Stimulated activated effector memory CD8-positive, alpha-beta T cell treated with anti-CD3 and anti-CD28 coated beads, Interleukin-12 subunit alpha, Interleukin-12 subunit beta, amount 100 ng/mL, for 72 hours (primary cell): ENCODE data around the gene GRID1.

Experiments used
- ATAC-seq: fragments of 150-1000 bp; cut with Tn5 transposase; 2 replicates; pipeline ENCODE4 v1.10.0; 2021
- DNase-seq, 2 donors: peaks; one replicate each; pipeline ENCODE4 v3.0.0; 2021 to 2022; ENCODE audit warnings: low spot score in 2 of 2
- H3K27ac Mint-ChIP-seq: one replicate; pipeline ENCODE4 v1.8.0; 2022; ENCODE audit warnings: mild to moderate bottlenecking, mixed read lengths
- H3K36me3 Mint-ChIP-seq: one replicate; pipeline ENCODE4 v1.8.0; 2022; ENCODE audit warnings: mild to moderate bottlenecking, mixed read lengths
- H3K4me1 Mint-ChIP-seq: one replicate; pipeline ENCODE4 v1.8.0; 2022; ENCODE audit warnings: mixed read lengths
- H3K4me3 Mint-ChIP-seq: one replicate; pipeline ENCODE4 v1.8.0; 2022; ENCODE audit warnings: mild to moderate bottlenecking, mixed read lengths
- H3K9me3 Mint-ChIP-seq: one replicate; pipeline ENCODE4 v1.8.0; 2022; ENCODE audit warnings: mixed read lengths

GRID1 gene

GRCh38 chr10:86204421-86205305 is 161.9 kb downstream of the GRID1 start:
- Mint-ChIP-seq H3K36me3 (no peaks in the 10 kb centered on the region), H3K27ac (no peak overlapping the region), H3K4me1 (no peaks in the 10 kb centered on the region), H3K9me3 (no peaks in the 10 kb centered on the region), H3K4me3 (no peak overlapping the region)
- ATAC-seq (no peak), DNase-seq (no peak)

GRCh38 chr10:86203162-86203905 is 163.3 kb downstream of the GRID1 start:
- H3K36me3 Mint-ChIP-seq: no peaks in the 10 kb centered on the region
- no peak for DNase-seq
- ATAC-seq: no peak
- H3K27ac Mint-ChIP-seq: no peak overlapping the region
- H3K4me1 Mint-ChIP-seq: no peaks in the 10 kb centered on the region
- no peak overlapping the region for H3K4me3 Mint-ChIP-seq
- no peaks in the 10 kb centered on the region for H3K9me3 Mint-ChIP-seq

GRCh38 chr10:86202226-86202735 is 164.3 kb downstream of the GRID1 start:
- Mint-ChIP-seq H3K4me3 (no peak overlapping the region), H3K9me3 (no peaks in the 10 kb centered on the region), H3K4me1 (no peaks in the 10 kb centered on the region), H3K36me3 (no peaks in the 10 kb centered on the region), H3K27ac (no peak overlapping the region)
- DNase-seq (no peak), ATAC-seq (no peak)

GRCh38 chr10:86200867-86201266 is 165.7 kb downstream of the GRID1 start:
- DNase-seq (no peak), ATAC-seq (no peak)
- H3K36me3 Mint-ChIP-seq: no peaks in the 10 kb centered on the region
- no peaks in the 10 kb centered on the region for H3K9me3 Mint-ChIP-seq
- H3K4me3 Mint-ChIP-seq: no peak overlapping the region
- H3K27ac Mint-ChIP-seq: no peak overlapping the region
- H3K4me1 Mint-ChIP-seq: no peaks in the 10 kb centered on the region

DNA sequence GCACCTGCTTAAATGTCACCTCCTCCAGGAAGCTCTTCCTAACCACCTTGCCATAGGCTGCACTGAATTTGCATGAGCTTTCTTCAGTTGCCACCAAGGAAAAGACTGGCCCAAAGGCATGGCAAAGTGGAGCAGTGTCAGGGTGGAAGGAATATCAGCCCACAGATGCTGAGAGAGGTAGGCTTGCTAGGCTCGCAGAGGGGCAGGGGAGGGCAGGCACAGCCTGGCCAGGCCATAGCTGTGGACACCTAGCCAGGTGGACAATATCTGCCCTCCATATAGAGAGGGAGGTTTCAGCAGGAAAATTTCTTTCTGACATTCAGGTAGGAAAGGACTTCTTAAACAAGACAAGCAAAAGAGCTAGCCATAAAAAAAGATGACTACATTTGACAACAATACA is 166.3 kb downstream of the GRID1 start:
- Mint-ChIP-seq H3K9me3 (no peaks in the 10 kb centered on the region), H3K36me3 (no peaks in the 10 kb centered on the region), H3K4me3 (no peak overlapping the region), H3K4me1 (no peaks in the 10 kb centered on the region), H3K27ac (no peak overlapping the region)
- ATAC-seq (no peak), DNase-seq (no peak)

GRCh38 chr10:86199041-86199440 is 167.6 kb downstream of the GRID1 start:
- H3K36me3 Mint-ChIP-seq: no peaks in the 10 kb centered on the region
- no peaks in the 10 kb centered on the region for H3K4me1 Mint-ChIP-seq
- ATAC-seq: no peak
- no peak overlapping the region for H3K4me3 Mint-ChIP-seq
- DNase-seq: no peak
- no peaks in the 10 kb centered on the region for H3K9me3 Mint-ChIP-seq
- no peak overlapping the region for H3K27ac Mint-ChIP-seq

GRCh38 chr10:86198271-86198670 is 168.3 kb downstream of the GRID1 start:
- DNase-seq (no peak), ATAC-seq (no peak)
- Mint-ChIP-seq H3K27ac (no peak overlapping the region), H3K36me3 (no peaks in the 10 kb centered on the region), H3K4me3 (no peak overlapping the region), H3K9me3 (no peaks in the 10 kb centered on the region), H3K4me1 (no peaks in the 10 kb centered on the region)

GRCh38 chr10:86197166-86197790 is 169.3 kb downstream of the GRID1 start:
- H3K36me3 Mint-ChIP-seq: no peaks in the 10 kb centered on the region
- H3K4me3 Mint-ChIP-seq: no peak overlapping the region
- H3K27ac Mint-ChIP-seq: no peak overlapping the region
- no peaks in the 10 kb centered on the region for H3K9me3 Mint-ChIP-seq
- DNase-seq: no peak
- H3K4me1 Mint-ChIP-seq: no peaks in the 10 kb centered on the region
- no peak for ATAC-seq

GRCh38 chr10:86195521-86196157 is 171.0 kb downstream of the GRID1 start:
- H3K27ac Mint-ChIP-seq: no peak overlapping the region
- no peaks in the 10 kb centered on the region for H3K36me3 Mint-ChIP-seq
- no peaks in the 10 kb centered on the region for H3K9me3 Mint-ChIP-seq
- no peak overlapping the region for H3K4me3 Mint-ChIP-seq
- DNase-seq: no peak
- ATAC-seq: no peak
- H3K4me1 Mint-ChIP-seq: no peaks in the 10 kb centered on the region

DNA sequence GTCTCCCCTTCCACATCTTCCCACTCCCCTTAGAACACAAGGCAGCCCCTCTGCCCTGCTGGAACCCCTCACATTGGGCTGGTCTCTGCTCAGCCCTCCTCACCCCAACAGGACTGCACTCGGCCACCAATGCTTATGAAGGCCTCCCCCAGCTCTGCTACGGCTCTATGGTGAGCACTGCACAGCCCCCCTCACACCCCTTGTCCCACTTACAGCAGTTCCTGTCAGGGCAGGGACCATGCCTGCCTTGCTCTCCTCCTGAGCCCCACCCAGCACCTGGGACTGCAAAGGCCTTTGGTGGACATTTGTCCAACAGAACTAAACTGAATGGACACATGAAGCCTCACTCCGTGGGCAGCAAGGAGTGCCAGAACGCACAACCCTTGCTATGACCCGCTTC is 171.9 kb downstream of the GRID1 start:
- ATAC-seq (no peak), DNase-seq (no peak)
- H3K4me1 Mint-ChIP-seq: no peaks in the 10 kb centered on the region
- no peak overlapping the region for H3K27ac Mint-ChIP-seq
- no peaks in the 10 kb centered on the region for H3K36me3 Mint-ChIP-seq
- no peaks in the 10 kb centered on the region for H3K9me3 Mint-ChIP-seq
- H3K4me3 Mint-ChIP-seq: no peak overlapping the region

GRCh38 chr10:86193841-86194240 is 172.8 kb downstream of the GRID1 start:
- Mint-ChIP-seq H3K9me3 (no peaks in the 10 kb centered on the region), H3K36me3 (no peaks in the 10 kb centered on the region), H3K27ac (no peak overlapping the region), H3K4me1 (no peaks in the 10 kb centered on the region), H3K4me3 (no peak overlapping the region)
- no peak for DNase-seq
- ATAC-seq: no peak

DNA sequence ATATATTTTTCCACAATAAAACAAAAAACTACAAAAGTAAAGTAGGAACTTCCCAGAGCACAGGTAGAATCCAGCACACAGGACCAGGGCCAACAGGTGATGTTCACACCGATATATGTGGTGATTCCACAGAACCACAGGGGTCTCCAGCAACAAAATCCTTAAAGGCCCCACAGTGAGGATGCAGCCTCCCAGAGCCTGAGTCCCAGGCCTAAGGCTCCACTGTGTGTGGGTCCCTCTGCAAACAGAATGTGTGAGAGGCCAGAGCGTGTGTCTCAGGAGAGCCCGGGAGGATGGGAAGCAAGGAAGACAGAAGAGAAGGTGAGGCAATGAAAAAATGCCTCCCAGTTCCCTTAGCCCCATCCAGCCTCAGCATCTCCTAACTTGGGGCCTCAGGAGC is 173.9 kb downstream of the GRID1 start:
- DNase-seq (no peak), ATAC-seq (no peak)
- H3K27ac Mint-ChIP-seq: no peak overlapping the region
- H3K4me3 Mint-ChIP-seq: no peak overlapping the region
- H3K4me1 Mint-ChIP-seq: no peaks in the 10 kb centered on the region
- H3K36me3 Mint-ChIP-seq: no peaks in the 10 kb centered on the region
- H3K9me3 Mint-ChIP-seq: no peaks in the 10 kb centered on the region

- no peak for ATAC-seq
- Mint-ChIP-seq H3K36me3 (no peaks in the 10 kb centered on the region), H3K4me3 (no peak overlapping the region), H3K9me3 (no peaks in the 10 kb centered on the region), H3K4me1 (no peaks in the 10 kb centered on the region), H3K27ac (no peak overlapping the region)
- no peak for DNase-seq
Measured at GRCh38 chr10:86192147-86192546, 174.4 kb downstream of the GRID1 start.

DNA sequence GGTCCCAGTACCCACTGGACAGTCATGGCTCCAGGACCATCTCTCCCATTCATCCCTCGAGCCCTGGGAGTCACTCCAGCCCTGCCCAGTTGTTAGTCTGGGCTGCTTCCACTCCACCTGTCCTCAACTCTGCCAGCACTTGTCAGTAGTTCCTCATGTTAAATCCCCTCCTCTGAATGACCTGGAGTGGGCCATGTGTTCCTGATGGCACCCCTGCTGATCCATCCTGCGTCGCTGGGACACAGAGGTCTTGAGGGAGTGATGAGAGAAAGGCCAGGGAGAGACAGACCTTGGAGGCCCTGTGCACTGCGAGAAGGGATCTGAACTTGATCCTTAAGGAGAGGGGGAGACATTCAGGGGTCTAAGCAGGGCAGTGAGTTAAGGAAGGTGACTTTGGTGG is 174.9 kb downstream of the GRID1 start:
- H3K27ac Mint-ChIP-seq: no peak overlapping the region
- H3K4me1 Mint-ChIP-seq: no peaks in the 10 kb centered on the region

GRCh38 chr10:86191166-86191565 is 175.4 kb downstream of the GRID1 start:
- H3K4me1 Mint-ChIP-seq: no peaks in the 10 kb centered on the region
- no peaks in the 10 kb centered on the region for H3K9me3 Mint-ChIP-seq
- ATAC-seq: no peak
- no peak overlapping the region for H3K27ac Mint-ChIP-seq
- H3K36me3 Mint-ChIP-seq: no peaks in the 10 kb centered on the region
- DNase-seq: no peak
- H3K4me3 Mint-ChIP-seq: no peak overlapping the region

More for the DNA sequence above, 174.9 kb downstream of the GRID1 start:
- H3K4me3 Mint-ChIP-seq: no peak overlapping the region
- DNase-seq (no peak), ATAC-seq (no peak)
- H3K9me3 Mint-ChIP-seq: no peaks in the 10 kb centered on the region
- no peaks in the 10 kb centered on the region for H3K36me3 Mint-ChIP-seq
